ENCODE results near the gene SRSF8.

SRSF8 gene

DNA sequence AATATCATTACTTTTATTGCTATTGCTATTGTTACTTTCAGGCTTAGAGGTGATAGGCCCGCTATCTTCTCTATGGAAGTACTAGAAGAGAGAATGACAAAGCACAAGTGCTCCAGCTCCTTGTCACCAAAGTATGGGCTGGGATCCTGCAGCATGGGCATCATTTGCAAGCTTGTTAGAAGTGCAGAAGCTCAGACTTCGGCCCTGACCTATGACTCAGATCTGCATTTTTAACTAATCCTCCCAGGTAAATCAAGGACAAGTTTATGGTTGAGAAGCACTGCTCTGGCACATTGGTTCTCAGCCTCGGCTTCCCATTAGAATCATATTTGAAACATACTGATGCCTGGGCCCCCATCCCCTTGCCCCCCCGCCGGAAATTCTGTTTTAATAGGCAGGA lies 14.3 kb downstream of the SRSF8 start:
- POLR2A ChIA-PET = interaction anchor here (1.2 to 1.7 kb wide), 2 partner anchors 10 to 14 kb away, joined by 3 to 15 read pairs; partner anchors contain the start of gene SRSF8

DNA sequence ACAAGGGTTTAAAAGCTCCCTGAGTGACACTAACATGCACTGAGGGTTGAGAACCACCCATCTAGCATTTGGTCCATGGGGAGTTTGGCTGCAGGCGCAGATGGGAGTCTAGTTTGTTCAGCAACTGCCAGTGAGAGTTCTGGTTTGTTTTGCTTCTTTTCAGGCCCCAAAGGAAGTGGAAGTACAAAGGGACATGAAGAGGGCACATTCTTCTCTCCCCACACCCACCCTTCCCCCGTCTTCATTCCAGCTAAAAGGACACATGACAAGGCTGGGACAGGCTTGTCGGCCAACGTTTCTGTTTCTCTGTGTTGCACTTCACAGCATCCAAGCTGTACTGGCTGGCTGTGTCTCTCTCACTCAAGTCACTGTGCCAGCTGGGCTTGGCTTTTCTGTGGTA lies 14.7 kb downstream of the SRSF8 start:
- POLR2A ChIA-PET = interaction anchor here (1.2 to 1.7 kb wide), 2 partner anchors 9 to 14 kb away, joined by 3 to 15 read pairs; partner anchors contain the start of gene SRSF8
- TF ChIP-seq TARDBP (IDR thresholded peaks at IDR 0.05) (no peak), FOXA1 (IDR thresholded peaks at IDR 0.05) (no peak), NFRKB (IDR thresholded peaks at IDR 0.05) (no peak), SUZ12 (IDR thresholded peaks at IDR 0.05) (no peak), ARNT (IDR thresholded peaks at IDR 0.05) (no peak), HDGF (IDR thresholded peaks at IDR 0.05; ENCODE audit: borderline replicate concordance) (no peak), ZNF384 (IDR thresholded peaks at IDR 0.05) (no peak), ELF4 (IDR thresholded peaks at IDR 0.05) (no peak), SP1 (IDR thresholded peaks at IDR 0.05) (no peak), LEF1 (IDR thresholded peaks at IDR 0.05; ENCODE audit: borderline replicate concordance) (no peak), L3MBTL2 (conservative IDR thresholded peaks at IDR 0.05) (no peak), FOXK2 (IDR thresholded peaks at IDR 0.05) (no peak), CTBP1 (IDR thresholded peaks at IDR 0.05; ENCODE audit: borderline replicate concordance) (no peak), FOXM1 (IDR thresholded peaks at IDR 0.05; ENCODE audit: borderline replicate concordance) (no peak), BHLHE40 (IDR thresholded peaks at IDR 0.05; ENCODE audit: borderline replicate concordance) (no peak)
- TF ChIP-seq, protein P1, sequence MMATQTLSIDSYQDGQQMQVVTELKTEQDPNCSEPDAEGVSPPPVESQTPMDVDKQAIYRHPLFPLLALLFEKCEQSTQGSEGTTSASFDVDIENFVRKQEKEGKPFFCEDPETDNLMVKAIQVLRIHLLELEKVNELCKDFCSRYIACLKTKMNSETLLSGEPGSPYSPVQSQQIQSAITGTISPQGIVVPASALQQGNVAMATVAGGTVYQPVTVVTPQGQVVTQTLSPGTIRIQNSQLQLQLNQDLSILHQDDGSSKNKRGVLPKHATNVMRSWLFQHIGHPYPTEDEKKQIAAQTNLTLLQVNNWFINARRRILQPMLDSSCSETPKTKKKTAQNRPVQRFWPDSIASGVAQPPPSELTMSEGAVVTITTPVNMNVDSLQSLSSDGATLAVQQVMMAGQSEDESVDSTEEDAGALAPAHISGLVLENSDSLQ (IDR thresholded peaks at IDR 0.05) = no peak
- CTCF ChIA-PET = no interaction called here
- DNase-seq (ENCODE audit: extremely low spot score) = no peak

More for the DNA sequence above, 14.3 kb downstream of the SRSF8 start:
- TF ChIP-seq TARDBP (IDR thresholded peaks at IDR 0.05) = no peak
- TF ChIP-seq BHLHE40 (IDR thresholded peaks at IDR 0.05; ENCODE audit: borderline replicate concordance) = no peak
- no peak for TF ChIP-seq CTBP1 (IDR thresholded peaks at IDR 0.05; ENCODE audit: borderline replicate concordance)
- TF ChIP-seq FOXA1 (IDR thresholded peaks at IDR 0.05) = no peak
- TF ChIP-seq ELF4 (IDR thresholded peaks at IDR 0.05) = no peak
- TF ChIP-seq LEF1 (IDR thresholded peaks at IDR 0.05; ENCODE audit: borderline replicate concordance) = no peak
- TF ChIP-seq HDGF (IDR thresholded peaks at IDR 0.05; ENCODE audit: borderline replicate concordance) = no peak
- no peak for TF ChIP-seq ARNT (IDR thresholded peaks at IDR 0.05)
- no peak for TF ChIP-seq NFRKB (IDR thresholded peaks at IDR 0.05)
- no peak for TF ChIP-seq ZNF384 (IDR thresholded peaks at IDR 0.05)
- no peak for TF ChIP-seq FOXM1 (IDR thresholded peaks at IDR 0.05; ENCODE audit: borderline replicate concordance)
- no peak for TF ChIP-seq FOXK2 (IDR thresholded peaks at IDR 0.05)
- no peak for TF ChIP-seq SP1 (IDR thresholded peaks at IDR 0.05)
- no peak for TF ChIP-seq L3MBTL2 (conservative IDR thresholded peaks at IDR 0.05)
- TF ChIP-seq, protein P1 (IDR thresholded peaks at IDR 0.05) = no peak
- TF ChIP-seq SUZ12 (IDR thresholded peaks at IDR 0.05) = no peak
- CTCF ChIA-PET = no interaction called here
- no peak for DNase-seq (ENCODE audit: extremely low spot score)

DNA sequence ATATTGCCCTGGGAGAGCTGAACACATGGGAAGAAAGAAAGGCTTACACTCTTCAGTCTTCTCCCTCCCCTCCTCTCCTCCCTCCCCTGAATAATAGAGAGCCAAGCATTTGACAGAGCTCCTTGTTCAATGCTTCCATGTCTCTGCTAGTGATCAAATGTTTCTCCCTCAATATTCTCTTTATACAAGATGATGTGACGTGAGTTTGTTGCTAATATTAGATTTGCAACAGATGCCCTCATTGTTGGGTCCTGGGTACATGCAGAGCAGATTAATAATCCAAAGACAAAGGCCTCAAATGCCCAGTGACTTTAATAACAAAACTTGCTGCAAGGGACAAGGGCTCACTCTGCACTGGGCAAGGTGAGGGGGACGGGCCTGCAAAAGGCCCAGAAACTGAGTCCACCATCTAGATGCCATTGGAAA lies 15.9 kb downstream of the SRSF8 start:
- POLR2A ChIA-PET = no interaction called here
- no peak for DNase-seq (ENCODE audit: extremely low spot score)
- CTCF ChIA-PET = no interaction called here
- TF ChIP-seq SP1 (IDR thresholded peaks at IDR 0.05) (no peak), ZNF384 (IDR thresholded peaks at IDR 0.05) (no peak), CTBP1 (IDR thresholded peaks at IDR 0.05; ENCODE audit: borderline replicate concordance) (no peak), BHLHE40 (IDR thresholded peaks at IDR 0.05; ENCODE audit: borderline replicate concordance) (no peak), ELF4 (IDR thresholded peaks at IDR 0.05) (no peak), NFRKB (IDR thresholded peaks at IDR 0.05) (no peak), LEF1 (IDR thresholded peaks at IDR 0.05; ENCODE audit: borderline replicate concordance) (no peak), FOXA1 (IDR thresholded peaks at IDR 0.05) (no peak)
- TF ChIP-seq, protein P1 (IDR thresholded peaks at IDR 0.05) = no peak

DNA sequence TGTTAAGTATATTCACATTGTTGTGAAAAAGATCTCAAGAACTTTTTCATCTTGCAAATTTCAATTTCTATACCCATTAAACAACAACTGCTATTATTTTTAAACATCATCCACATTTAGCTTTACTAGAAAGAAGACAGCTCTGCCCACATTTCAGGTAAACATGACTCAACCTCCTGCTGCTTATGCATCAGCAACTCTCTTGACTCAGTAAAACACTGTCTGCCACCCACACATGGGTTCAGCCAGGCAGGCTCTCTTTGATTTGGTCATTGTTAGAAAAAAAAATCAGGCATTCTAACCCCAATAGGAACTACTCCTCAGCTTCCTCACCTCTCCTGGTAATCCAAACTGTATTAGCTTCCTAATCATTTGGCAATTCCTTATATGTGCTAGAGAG lies 17.8 kb downstream of the SRSF8 start:
- CTCF ChIA-PET = interaction anchor here (0.6 to 2.0 kb wide), 5 partner anchors 15 to 988 kb away, joined by 3 to 6 read pairs (median 3); partner anchors contain the start of gene SRSF8

More for the DNA sequence above, 17.8 kb downstream of the SRSF8 start:
- TF ChIP-seq ELF4 (IDR thresholded peaks at IDR 0.05) (no peak), LEF1 (IDR thresholded peaks at IDR 0.05; ENCODE audit: borderline replicate concordance) (no peak), SUZ12 (IDR thresholded peaks at IDR 0.05) (no peak), SP1 (IDR thresholded peaks at IDR 0.05) (no peak), CTBP1 (IDR thresholded peaks at IDR 0.05; ENCODE audit: borderline replicate concordance) (no peak), BHLHE40 (IDR thresholded peaks at IDR 0.05; ENCODE audit: borderline replicate concordance) (no peak), FOXA1 (IDR thresholded peaks at IDR 0.05) (no peak), ARNT (IDR thresholded peaks at IDR 0.05) (no peak), FOXM1 (IDR thresholded peaks at IDR 0.05; ENCODE audit: borderline replicate concordance) (no peak), FOXK2 (IDR thresholded peaks at IDR 0.05) (no peak), HDGF (IDR thresholded peaks at IDR 0.05; ENCODE audit: borderline replicate concordance) (no peak), NFRKB (IDR thresholded peaks at IDR 0.05) (no peak), TARDBP (IDR thresholded peaks at IDR 0.05) (no peak), ZNF384 (IDR thresholded peaks at IDR 0.05) (no peak), L3MBTL2 (conservative IDR thresholded peaks at IDR 0.05) (no peak)
- TF ChIP-seq, protein P1 (IDR thresholded peaks at IDR 0.05) = no peak
- POLR2A ChIA-PET = interaction anchor here (1.1 to 2.2 kb wide), 3 partner anchors 17 to 705 kb away, joined by 4 to 8 read pairs (median 6); partner anchors contain the start of genes CEP57 and FAM76B
- no peak for DNase-seq (ENCODE audit: extremely low spot score)

Measured in HEK293T (cell line).